HepG2 (cell line): ENCODE results near the gene ENPP1. TPM values are rescaled to one million over a fixed set of nuclear protein-coding genes. Genes with fewer than 3 reads are reported as not detected.

Experiments
- ATAC-seq: fragments of 200-7000 bp; cut with Tn5 transposase; 3 replicates; pipeline ENCODE4 v1.9.1; 2020; ENCODE audit warnings: mild to moderate bottlenecking, moderate library complexity
- BruUV-seq: library from RNA; stranded (reverse); fragments of 400-500 nt; replicated peaks from 2 replicates; lab custom pipeline; 2021; lab: Mats Ljungman, UMichigan
- CTCF ChIA-PET: fragments of 300-600 bp; formaldehyde crosslinking; extraction: SDS; loops from one replicate; lab custom pipeline; 2021; ENCODE audit warnings: low total read pairs, inconsistent platforms, low intra/inter-chr PET ratio; lab: Yijun Ruan, JAX
- POLR2A ChIA-PET: fragments of 350-600 bp; sonication (Branson Sonifier 250); formaldehyde crosslinking; loops from one replicate; lab custom pipeline; 2020; ENCODE audit warnings: antibody characterized with exemption, inconsistent platforms; lab: Yijun Ruan, JAX
- DNase-seq: peaks from one replicate; pipeline ENCODE4 v3.0.0-alpha.2; 2015; ENCODE audit warnings: low spot score
- FAIRE-seq: peaks from 3 replicates; lab custom pipeline; 2011; peaks lifted over from hg19 to GRCh38; lab: Jason Lieb, UNC
- H2AFZ ChIP-seq: one replicate; pipeline ENCODE4 v1.6.1; 2011; ENCODE audit warnings: low read length, inconsistent platforms
- H3K27ac ChIP-seq: fragments of 300-600 bp; 3 replicates; pipeline ENCODE4 v1.8.0; 2011; ENCODE audit warnings: mixed run types, mild to moderate bottlenecking, mixed read lengths, low read length, inconsistent platforms; ENCODE audit not compliant: insufficient read depth; ENCODE audit errors: extremely low read length
- H3K27me3 ChIP-seq, 2 experiments: fragments of 200-600 bp in 1 of 2; 2 replicates in 1 of 2; 3 replicates in 1 of 2; pipeline versions ENCODE4 v1.6.0 to v1.8.0; 2011; ENCODE audit warnings: low read length in 2 of 2, mild to moderate bottlenecking in 2 of 2, moderate library complexity in 2 of 2, inconsistent platforms in 1 of 2; ENCODE audit not compliant: insufficient read depth in 2 of 2, control insufficient read depth in 1 of 2
- H3K36me3 ChIP-seq, 2 experiments: fragments of 200-600 bp in 1 of 2; replicated peaks in 1 of 2; 2 replicates in 1 of 2; 3 replicates in 1 of 2; pipeline versions ENCODE4 v1.5.1 to v1.8.0; 2011; ENCODE audit warnings: low read length in 2 of 2, inconsistent platforms in 1 of 2; ENCODE audit not compliant: insufficient read depth in 2 of 2, control insufficient read depth in 1 of 2
- H3K4me1 ChIP-seq: 2 replicates; pipeline ENCODE4 v1.5.1; 2012; ENCODE audit warnings: low read length, inconsistent platforms; ENCODE audit not compliant: insufficient read depth
- H3K4me2 ChIP-seq: 2 replicates; pipeline ENCODE4 v1.6.0; 2011; ENCODE audit warnings: low read depth, low read length, inconsistent platforms
- H3K4me3 ChIP-seq, 3 experiments: fragments of 200-600 bp in 1 of 3; sonication (generic), shearing (Covaris generic) in 1 of 3; replicated peaks in 1 of 3; 2 replicates each; pipeline ENCODE4 v1.5.1; 2011 to 2016; ENCODE audit warnings: low read length in 3 of 3, inconsistent platforms in 2 of 3, low read depth in 2 of 3, mild to moderate bottlenecking in 2 of 3, control low read depth in 1 of 3, mixed read lengths in 1 of 3; ENCODE audit not compliant: insufficient read depth in 1 of 3
- H3K79me2 ChIP-seq: one replicate; pipeline ENCODE4 v1.6.1; 2011; ENCODE audit warnings: low read length, inconsistent platforms; ENCODE audit not compliant: insufficient read depth
- H3K9ac ChIP-seq: 2 replicates; pipeline ENCODE4 v1.6.0; 2011; ENCODE audit warnings: mild to moderate bottlenecking, low read depth, low read length, inconsistent platforms; ENCODE audit not compliant: insufficient read depth
- H3K9me3 ChIP-seq: 2 replicates; pipeline ENCODE4 v1.5.1; 2012; ENCODE audit warnings: mild to moderate bottlenecking, low read length
- H4K20me1 ChIP-seq: 2 replicates; pipeline ENCODE4 v1.6.0; 2011; ENCODE audit warnings: inconsistent platforms, mild to moderate bottlenecking, low read length, moderate library complexity; ENCODE audit not compliant: insufficient read depth
- ASH2L ChIP-seq: fragments of 300-600, 200-600 bp; sonication (generic); IDR thresholded peaks from 2 replicates; pipeline ENCODE4 v1.7.0; 2017; ENCODE audit warnings: low read depth, mild to moderate bottlenecking, moderate library complexity, mixed read lengths, low read length; ENCODE audit not compliant: insufficient read length
- FOXO1 ChIP-seq: sonication (generic); formaldehyde crosslinking; IDR thresholded peaks from 2 replicates; pipeline ENCODE4 v1.4.0; 2020; ENCODE audit warnings: missing genetic modification reagents
- HMGA1 ChIP-seq: sonication (generic); formaldehyde crosslinking; conservative IDR thresholded peaks from 2 replicates; pipeline ENCODE4 v1.4.0; 2020; ENCODE audit warnings: missing genetic modification reagents
- KDM1A ChIP-seq: IDR thresholded peaks from 2 replicates; pipeline ENCODE4 v1.6.1; 2016; ENCODE audit warnings: missing compliant biosample characterization
- MED1 ChIP-seq: sonication (generic); formaldehyde crosslinking; IDR thresholded peaks from 2 replicates; pipeline ENCODE4 v1.4.0; 2020; ENCODE audit warnings: missing genetic modification reagents
- MED8 ChIP-seq: sonication (generic); formaldehyde crosslinking; IDR thresholded peaks from 2 replicates; pipeline ENCODE4 v1.8.1; 2023; ENCODE audit warnings: mild to moderate bottlenecking, missing genetic modification reagents; ENCODE audit not compliant: insufficient replicate concordance
- SP5 ChIP-seq: IDR thresholded peaks from 2 replicates; pipeline ENCODE4 v1.6.1; 2016; ENCODE audit warnings: low read depth, borderline replicate concordance
- THYN1 ChIP-seq: sonication (generic); formaldehyde crosslinking; IDR thresholded peaks from 2 replicates; pipeline ENCODE4 v1.8.1; 2023; ENCODE audit warnings: low read depth, mild to moderate bottlenecking, moderate library complexity, missing genetic modification reagents, borderline replicate concordance
- ZBTB42 ChIP-seq: sonication (generic); formaldehyde crosslinking; IDR thresholded peaks from 2 replicates; pipeline ENCODE4 v1.5.0; 2020; ENCODE audit warnings: mild to moderate bottlenecking, missing genetic modification reagents
- ZNF138 ChIP-seq: sonication (generic); formaldehyde crosslinking; IDR thresholded peaks from 2 replicates; pipeline ENCODE4 v1.5.0; 2020; ENCODE audit warnings: mild to moderate bottlenecking, low read depth, missing genetic modification reagents
- ZNF468 ChIP-seq: sonication (generic); formaldehyde crosslinking; IDR thresholded peaks from 2 replicates; pipeline ENCODE4 v1.8.0; 2022; ENCODE audit warnings: mild to moderate bottlenecking, moderate library complexity, missing genetic modification reagents
- ZNF501 ChIP-seq: sonication (generic); formaldehyde crosslinking; IDR thresholded peaks from 2 replicates; pipeline ENCODE4 v1.5.1; 2020; ENCODE audit warnings: mild to moderate bottlenecking, moderate library complexity, missing genetic modification reagents
- ZNF629 ChIP-seq: sonication (generic); formaldehyde crosslinking; conservative IDR thresholded peaks from 2 replicates; pipeline ENCODE4 v1.5.0; 2020; ENCODE audit warnings: missing genetic modification reagents
- ZNF782 ChIP-seq: sonication (generic); formaldehyde crosslinking; IDR thresholded peaks from 2 replicates; pipeline ENCODE4 v1.4.0; 2020; ENCODE audit warnings: missing genetic modification reagents, mild to moderate bottlenecking, borderline replicate concordance
- WGBS: methylation state at CpG from one replicate; pipeline ENCODE4 v1.1.6; 2017; ENCODE audit warnings: low lambda C conversion rate; 5-methylcytosine and 5-hydroxymethylcytosine counted together
- in situ Hi-C: cut with HindIII; loops from 2 replicates; pipeline ENCODE4 v1.10.0; 2017; ENCODE audit warnings: low pct_unique_long_range_greater_than_20kb; ENCODE audit not compliant: extremely low pct_ligation_motif_present
- intact Hi-C: fragments of 100-400 bp; cut with micrococcal nuclease; formaldehyde crosslinking; loops from one replicate; pipeline ENCODE4 v1.10.0; 2022; ENCODE audit not compliant: unreplicated experiment
- polyA plus RNA-seq, 8 experiments: library from polyadenylated mRNA; depleted of rRNA in 3 of 8; stranded (reverse) in 7 of 8; unstranded in 1 of 8; fragments of >200 nt; fragmentation: Illumina TruSeq in 4 of 8; extraction: Trizol in 4 of 8; gene quantifications; 2 replicates each; pipeline versions ENCODE4 v1.2.1 to v1.2.3, GENCODE V29; 2011 to 2016; ENCODE audit warnings: low read depth in 4 of 8, missing spikeins in 1 of 8, mixed read lengths in 1 of 8; ENCODE audit not compliant: insufficient read depth in 1 of 8
- total RNA-seq, 5 experiments: library from RNA; depleted of rRNA; stranded (reverse); fragments of >200 nt; fragmentation: Illumina TruSeq; extraction: Trizol; gene quantifications; 2 replicates each; pipeline ENCODE4 v1.2.3, GENCODE V29; 2016; ENCODE audit warnings: low read depth in 1 of 5
- TF ChIP-seq, protein P1 (sequence below): sonication (generic); formaldehyde crosslinking; IDR thresholded peaks from 2 replicates; pipeline ENCODE4 v1.4.0; 2020; ENCODE audit warnings: mild to moderate bottlenecking, missing genetic modification reagents, borderline replicate concordance
- TF ChIP-seq, protein P2 (sequence below): sonication (generic); formaldehyde crosslinking; IDR thresholded peaks from 2 replicates; pipeline ENCODE4 v1.4.0; 2020; ENCODE audit warnings: missing genetic modification reagents

The ENPP1 gene
- total and polyA plus RNA-seq, 2 of the 13 experiments (the other 11 are each of a cell fraction or from before 2014, with no cell fraction given) = 56.5 to 160 TPM

DNA sequence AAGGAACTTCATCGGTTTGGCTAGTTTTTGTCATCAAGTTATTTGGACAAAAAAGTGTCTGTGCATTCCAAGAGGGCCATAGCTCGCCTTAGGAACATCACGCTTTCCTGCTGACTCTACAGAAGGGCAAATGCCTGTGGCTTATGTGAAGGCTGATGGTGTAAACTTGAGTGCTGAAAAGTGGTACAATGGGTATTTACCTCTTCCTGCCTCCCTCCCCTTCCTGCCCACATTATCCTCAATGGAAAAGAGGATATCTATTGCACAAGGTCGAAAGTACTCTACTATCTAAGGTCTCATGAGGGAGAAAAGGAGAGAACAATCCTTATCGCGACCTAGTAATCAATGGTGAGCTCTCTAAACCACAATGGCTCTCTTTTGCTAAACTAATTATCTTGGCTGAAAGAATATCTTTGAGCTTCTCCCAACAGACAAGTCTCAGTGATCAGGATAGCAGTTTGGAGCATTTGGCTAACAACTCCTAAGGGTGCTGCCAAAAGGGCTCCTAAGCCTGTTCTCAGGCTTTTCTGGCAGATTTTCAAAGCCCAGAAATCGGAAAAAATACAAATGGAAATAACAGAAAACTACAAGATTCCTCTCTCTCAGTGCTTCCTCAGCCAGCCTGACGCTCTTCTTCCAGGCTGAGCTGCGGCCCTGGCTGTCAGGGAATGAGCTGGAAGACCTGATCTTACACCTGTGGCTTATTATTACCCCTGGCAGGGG is 42.6 kb upstream of the ENPP1 start (continued):
- TF ChIP-seq, protein P1, sequence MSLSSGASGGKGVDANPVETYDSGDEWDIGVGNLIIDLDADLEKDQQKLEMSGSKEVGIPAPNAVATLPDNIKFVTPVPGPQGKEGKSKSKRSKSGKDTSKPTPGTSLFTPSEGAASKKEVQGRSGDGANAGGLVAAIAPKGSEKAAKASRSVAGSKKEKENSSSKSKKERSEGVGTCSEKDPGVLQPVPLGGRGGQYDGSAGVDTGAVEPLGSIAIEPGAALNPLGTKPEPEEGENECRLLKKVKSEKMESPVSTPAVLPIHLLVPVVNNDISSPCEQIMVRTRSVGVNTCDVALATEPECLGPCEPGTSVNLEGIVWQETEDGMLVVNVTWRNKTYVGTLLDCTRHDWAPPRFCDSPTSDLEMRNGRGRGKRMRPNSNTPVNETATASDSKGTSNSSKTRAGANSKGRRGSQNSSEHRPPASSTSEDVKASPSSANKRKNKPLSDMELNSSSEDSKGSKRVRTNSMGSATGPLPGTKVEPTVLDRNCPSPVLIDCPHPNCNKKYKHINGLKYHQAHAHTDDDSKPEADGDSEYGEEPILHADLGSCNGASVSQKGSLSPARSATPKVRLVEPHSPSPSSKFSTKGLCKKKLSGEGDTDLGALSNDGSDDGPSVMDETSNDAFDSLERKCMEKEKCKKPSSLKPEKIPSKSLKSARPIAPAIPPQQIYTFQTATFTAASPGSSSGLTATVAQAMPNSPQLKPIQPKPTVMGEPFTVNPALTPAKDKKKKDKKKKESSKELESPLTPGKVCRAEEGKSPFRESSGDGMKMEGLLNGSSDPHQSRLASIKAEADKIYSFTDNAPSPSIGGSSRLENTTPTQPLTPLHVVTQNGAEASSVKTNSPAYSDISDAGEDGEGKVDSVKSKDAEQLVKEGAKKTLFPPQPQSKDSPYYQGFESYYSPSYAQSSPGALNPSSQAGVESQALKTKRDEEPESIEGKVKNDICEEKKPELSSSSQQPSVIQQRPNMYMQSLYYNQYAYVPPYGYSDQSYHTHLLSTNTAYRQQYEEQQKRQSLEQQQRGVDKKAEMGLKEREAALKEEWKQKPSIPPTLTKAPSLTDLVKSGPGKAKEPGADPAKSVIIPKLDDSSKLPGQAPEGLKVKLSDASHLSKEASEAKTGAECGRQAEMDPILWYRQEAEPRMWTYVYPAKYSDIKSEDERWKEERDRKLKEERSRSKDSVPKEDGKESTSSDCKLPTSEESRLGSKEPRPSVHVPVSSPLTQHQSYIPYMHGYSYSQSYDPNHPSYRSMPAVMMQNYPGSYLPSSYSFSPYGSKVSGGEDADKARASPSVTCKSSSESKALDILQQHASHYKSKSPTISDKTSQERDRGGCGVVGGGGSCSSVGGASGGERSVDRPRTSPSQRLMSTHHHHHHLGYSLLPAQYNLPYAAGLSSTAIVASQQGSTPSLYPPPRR (CRISPR knock-in tag) = peak; percentile 86
- no peak for TF ChIP-seq ZNF782 (CRISPR knock-in tag)
- 0 out of 2 replicates have a peak, but pooled peaks have one; percentile 52 for TF ChIP-seq KDM1A (CRISPR knock-in tag)
- TF ChIP-seq MED8 (CRISPR knock-in tag) = peak; percentile 78
- TF ChIP-seq FOXO1 (CRISPR knock-in tag) = peak; percentile 72; the same call in 1 of the 2 replicates
- TF ChIP-seq SP5 (CRISPR knock-in tag) = peak; percentile 73

DNA sequence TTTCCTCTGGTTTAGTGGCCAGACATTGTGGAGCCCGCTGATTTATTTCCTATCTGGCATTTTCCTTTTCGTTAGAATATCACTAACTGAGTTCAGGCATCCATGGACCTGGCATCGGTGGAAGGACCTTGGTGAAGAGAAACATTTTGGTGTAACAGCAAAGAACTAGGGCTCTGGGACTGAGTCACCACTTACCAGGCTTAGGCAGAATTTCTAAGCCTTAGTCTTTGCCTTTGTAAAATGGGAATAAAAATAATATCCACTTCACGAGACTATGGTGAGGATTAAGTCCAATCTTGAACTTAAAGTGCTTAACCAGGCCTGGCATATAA is 42.0 kb upstream of the ENPP1 start:
- ChIA-PET POLR2A (interaction anchor here (1.0 to 3.6 kb wide), 4 partner anchors 10 to 186 kb away, joined by 3 to 38 read pairs (median 4); no protein-coding TSS in a partner anchor), CTCF (no interaction called here)
- Histone ChIP-seq H3K9ac (peak overlapping the region; percentile 14; the same call in 1 of the 2 replicates), H3K79me2 (no peaks in the 10 kb centered on the region), H3K4me3 (peak overlapping the region in 2 of 3 experiments; percentile 1 to 2; a peak in 1 of 6 replicates), H2AFZ (no peak overlapping the region), H3K4me1 (peaks cover 86% of the 10 kb centered on the region), H3K27me3 (no peaks in the 10 kb centered on the region), H4K20me1 (no peaks in the 10 kb centered on the region), H3K4me2 (peak overlapping the region; percentile 47), H3K27ac (peak overlapping the region; percentile 77), H3K9me3 (no peaks in the 10 kb centered on the region), H3K36me3 (no peaks in the 10 kb centered on the region)
- FAIRE-seq (no peak), ATAC-seq (peak; percentile 21), DNase-seq (no peak)
- BruUV-seq = no TSS peak
- in situ Hi-C loops (no loop called here), intact Hi-C loops (loop anchor here (5.0 kb wide), 2 partner anchors 42 to 132 kb away; partner anchors contain the start of gene ENPP1)
- WGBS = 38% methylated on average over 4 of the region's 4 CpGs
- TF ChIP-seq MED1 (CRISPR knock-in tag) (0 out of 2 replicates have a peak, but pooled peaks have one; percentile 19), ZNF629 (CRISPR knock-in tag) (peak; percentile 72; the same call in 1 of the 2 replicates), ZNF468 (CRISPR knock-in tag) (no peak), ASH2L (peak; percentile 33), HMGA1 (CRISPR knock-in tag) (no peak), THYN1 (CRISPR knock-in tag) (no peak), ZNF501 (CRISPR knock-in tag) (peak; percentile 8; the same call in 1 of the 2 replicates), ZBTB42 (CRISPR knock-in tag) (0 out of 2 replicates have a peak, but pooled peaks have one; percentile 20), ZNF138 (CRISPR knock-in tag) (no peak)
- TF ChIP-seq, protein P2, sequence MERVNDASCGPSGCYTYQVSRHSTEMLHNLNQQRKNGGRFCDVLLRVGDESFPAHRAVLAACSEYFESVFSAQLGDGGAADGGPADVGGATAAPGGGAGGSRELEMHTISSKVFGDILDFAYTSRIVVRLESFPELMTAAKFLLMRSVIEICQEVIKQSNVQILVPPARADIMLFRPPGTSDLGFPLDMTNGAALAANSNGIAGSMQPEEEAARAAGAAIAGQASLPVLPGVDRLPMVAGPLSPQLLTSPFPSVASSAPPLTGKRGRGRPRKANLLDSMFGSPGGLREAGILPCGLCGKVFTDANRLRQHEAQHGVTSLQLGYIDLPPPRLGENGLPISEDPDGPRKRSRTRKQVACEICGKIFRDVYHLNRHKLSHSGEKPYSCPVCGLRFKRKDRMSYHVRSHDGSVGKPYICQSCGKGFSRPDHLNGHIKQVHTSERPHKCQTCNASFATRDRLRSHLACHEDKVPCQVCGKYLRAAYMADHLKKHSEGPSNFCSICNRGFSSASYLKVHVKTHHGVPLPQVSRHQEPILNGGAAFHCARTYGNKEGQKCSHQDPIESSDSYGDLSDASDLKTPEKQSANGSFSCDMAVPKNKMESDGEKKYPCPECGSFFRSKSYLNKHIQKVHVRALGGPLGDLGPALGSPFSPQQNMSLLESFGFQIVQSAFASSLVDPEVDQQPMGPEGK = no peak
